CD4-positive, CD25-positive, alpha-beta regulatory T cell (primary cell): Measurements from ENCODE around the gene HS3ST5. TPM values are rescaled to one million over a fixed set of nuclear protein-coding genes. Genes with fewer than 3 reads are reported as not detected.

Source experiments
- ATAC-seq, 2 donors: fragments of 150-1000 bp; cut with Tn5 transposase; one replicate each; pipeline ENCODE4 v1.10.0; 2021; ENCODE audit warnings: low read depth in 2 of 2, moderate number of reproducible peaks in 2 of 2, moderate library complexity in 1 of 2
- DNase-seq, 3 donors: peaks; one replicate each; pipeline versions ENCODE4 v3.0.0 to v3.0.0-alpha.2; 2012 to 2022; ENCODE audit warnings: mixed read lengths in 1 of 3
- H3K27ac ChIP-seq: one replicate; pipeline ENCODE4 v1.7.0; 2013; ENCODE audit warnings: mild to moderate bottlenecking, low read length; ENCODE audit not compliant: insufficient read depth, poor library complexity, severe bottlenecking
- H3K27me3 ChIP-seq: one replicate; pipeline ENCODE4 v1.7.0; 2013; ENCODE audit warnings: low read length; ENCODE audit not compliant: control insufficient read depth, insufficient read depth
- H3K36me3 ChIP-seq: one replicate; pipeline ENCODE4 v1.7.0; 2013; ENCODE audit warnings: mild to moderate bottlenecking, low read length, moderate library complexity; ENCODE audit not compliant: control insufficient read depth, insufficient read depth
- H3K4me1 ChIP-seq: 2 replicates; pipeline ENCODE4 v1.7.0; 2013; ENCODE audit warnings: mild to moderate bottlenecking, low read length; ENCODE audit not compliant: insufficient read depth, control insufficient read depth, poor library complexity, severe bottlenecking
- H3K4me3 ChIP-seq: one replicate; pipeline ENCODE4 v1.7.0; 2013; ENCODE audit warnings: low read depth, mild to moderate bottlenecking, low read length, moderate library complexity
- H3K9me3 ChIP-seq, 2 experiments: 1 replicate in 1 of 2; 2 replicates in 1 of 2; pipeline ENCODE4 v1.7.0; 2013; ENCODE audit warnings: low read length in 2 of 2, mild to moderate bottlenecking in 1 of 2, moderate library complexity in 1 of 2; ENCODE audit not compliant: control insufficient read depth in 2 of 2
- H3K27ac Mint-ChIP-seq, 3 donors: one replicate each; pipeline ENCODE4 v1.8.0; 2020 to 2022; ENCODE audit warnings: mild to moderate bottlenecking in 3 of 3, mixed read lengths in 3 of 3, moderate library complexity in 2 of 3
- H3K27me3 Mint-ChIP-seq: one replicate; pipeline ENCODE4 v1.8.0; 2022; ENCODE audit warnings: mild to moderate bottlenecking, mixed read lengths
- H3K36me3 Mint-ChIP-seq: one replicate; pipeline ENCODE4 v1.8.0; 2020; ENCODE audit warnings: mixed read lengths
- H3K4me1 Mint-ChIP-seq, 4 donors: one replicate each; pipeline ENCODE4 v1.8.0; 2020 to 2022; ENCODE audit warnings: mixed read lengths in 4 of 4, mild to moderate bottlenecking in 1 of 4
- H3K4me3 Mint-ChIP-seq, 4 donors: one replicate each; pipeline ENCODE4 v1.8.0; 2020 to 2022; ENCODE audit warnings: mild to moderate bottlenecking in 4 of 4, mixed read lengths in 4 of 4, moderate library complexity in 3 of 4
- H3K9me3 Mint-ChIP-seq, 7 donors: one replicate each; pipeline ENCODE4 v1.8.0; 2020 to 2022; ENCODE audit warnings: mixed read lengths in 7 of 7, mild to moderate bottlenecking in 3 of 7, moderate library complexity in 2 of 7
- polyA plus RNA-seq, 4 donors: library from polyadenylated mRNA; unstranded; fragments of 300-500 nt; fragmentation: Illumina TruSeq; gene quantifications; one replicate each; pipeline ENCODE4 v1.2.3, GENCODE V29; 2021
- total RNA-seq: library from RNA; stranded (reverse); gene quantifications from one replicate; pipeline ENCODE4 v1.2.3, GENCODE V29; 2022

HS3ST5 gene
- total and polyA plus RNA-seq, 5 donors from 2014 or later = not detected

- Mint-ChIP-seq H3K36me3 (no peaks in the 10 kb centered on the region), H3K4me1 (no peaks in the 10 kb centered on the region), H3K4me3 (no peak overlapping the region), H3K27ac (no peak overlapping the region), H3K27me3 (no peaks in the 10 kb centered on the region), H3K9me3 (peaks cover 0 to 3% (median 0%) of the 10 kb centered on the region in 7 donors)
- Histone ChIP-seq H3K27ac (no peak overlapping the region), H3K4me1 (no peaks in the 10 kb centered on the region), H3K4me3 (no peak overlapping the region), H3K36me3 (no peaks in the 10 kb centered on the region), H3K9me3 (no peaks in the 10 kb centered on the region), H3K27me3 (no peaks in the 10 kb centered on the region)
- DNase-seq = no peak
- ATAC-seq = no peak
These were observed 280.6 kb downstream of the HS3ST5 start for GRCh38 chr6:114062199-114062598.

- ATAC-seq (no peak), DNase-seq (no peak)
- H3K9me3 ChIP-seq = no peaks in the 10 kb centered on the region
- Mint-ChIP-seq H3K27ac (no peak overlapping the region), H3K4me1 (no peaks in the 10 kb centered on the region), H3K9me3 (peaks cover 0 to 3% (median 0%) of the 10 kb centered on the region in 7 donors), H3K4me3 (no peak overlapping the region), H3K27me3 (no peaks in the 10 kb centered on the region), H3K36me3 (no peaks in the 10 kb centered on the region)
- no peaks in the 10 kb centered on the region for H3K36me3 ChIP-seq
- H3K27ac ChIP-seq = no peak overlapping the region
- no peaks in the 10 kb centered on the region for H3K27me3 ChIP-seq
- no peak overlapping the region for H3K4me3 ChIP-seq
- H3K4me1 ChIP-seq = no peaks in the 10 kb centered on the region
These were observed 281.1 kb downstream of the HS3ST5 start for GRCh38 chr6:114061741-114062140.

- Mint-ChIP-seq H3K9me3 (peaks cover 0 to 3% (median 0%) of the 10 kb centered on the region in 7 donors), H3K27ac (no peak overlapping the region), H3K4me3 (no peak overlapping the region), H3K36me3 (no peaks in the 10 kb centered on the region), H3K27me3 (no peaks in the 10 kb centered on the region), H3K4me1 (no peaks in the 10 kb centered on the region)
- H3K9me3 ChIP-seq = no peaks in the 10 kb centered on the region
- no peaks in the 10 kb centered on the region for H3K36me3 ChIP-seq
- no peak overlapping the region for H3K27ac ChIP-seq
- no peaks in the 10 kb centered on the region for H3K27me3 ChIP-seq
- H3K4me1 ChIP-seq = no peaks in the 10 kb centered on the region
- DNase-seq (no peak), ATAC-seq (no peak)
- H3K4me3 ChIP-seq = no peak overlapping the region
These were observed 281.7 kb downstream of the HS3ST5 start for GRCh38 chr6:114061116-114061515.

- H3K9me3 Mint-ChIP-seq = peaks cover 0 to 2% (median 0%) of the 10 kb centered on the region in 7 donors
- H3K27ac Mint-ChIP-seq = no peak overlapping the region
- no peaks in the 10 kb centered on the region for H3K36me3 Mint-ChIP-seq
- no peak overlapping the region for H3K4me3 Mint-ChIP-seq
- no peak overlapping the region for H3K27ac ChIP-seq
- no peaks in the 10 kb centered on the region for H3K9me3 ChIP-seq
- H3K4me3 ChIP-seq = no peak overlapping the region
- ATAC-seq (no peak), DNase-seq (no peak)
- H3K27me3 ChIP-seq = no peaks in the 10 kb centered on the region
- H3K4me1 ChIP-seq = no peaks in the 10 kb centered on the region
- H3K36me3 ChIP-seq = no peaks in the 10 kb centered on the region
- H3K27me3 Mint-ChIP-seq = no peaks in the 10 kb centered on the region
- H3K4me1 Mint-ChIP-seq = no peaks in the 10 kb centered on the region
These were observed 284.4 kb downstream of the HS3ST5 start for GRCh38 chr6:114058435-114058834.

- Histone ChIP-seq H3K27ac (no peak overlapping the region), H3K27me3 (no peaks in the 10 kb centered on the region), H3K4me1 (no peaks in the 10 kb centered on the region), H3K36me3 (no peaks in the 10 kb centered on the region), H3K4me3 (no peak overlapping the region), H3K9me3 (no peaks in the 10 kb centered on the region)
- no peaks in the 10 kb centered on the region for H3K36me3 Mint-ChIP-seq
- H3K4me3 Mint-ChIP-seq = no peak overlapping the region
- H3K9me3 Mint-ChIP-seq = peaks cover 0 to 2% (median 0%) of the 10 kb centered on the region in 7 donors
- DNase-seq (no peak), ATAC-seq (no peak)
- H3K4me1 Mint-ChIP-seq = no peaks in the 10 kb centered on the region
- H3K27me3 Mint-ChIP-seq = no peaks in the 10 kb centered on the region
- H3K27ac Mint-ChIP-seq = no peak overlapping the region
These were observed 287.1 kb downstream of the HS3ST5 start for GRCh38 chr6:114055763-114056162.

- Mint-ChIP-seq H3K36me3 (no peaks in the 10 kb centered on the region), H3K9me3 (peaks cover 0 to 2% (median 0%) of the 10 kb centered on the region in 7 donors), H3K4me1 (no peaks in the 10 kb centered on the region), H3K4me3 (no peak overlapping the region), H3K27ac (no peak overlapping the region), H3K27me3 (no peaks in the 10 kb centered on the region)
- ATAC-seq = no peak
- Histone ChIP-seq H3K27ac (no peak overlapping the region), H3K4me3 (no peak overlapping the region), H3K36me3 (no peaks in the 10 kb centered on the region), H3K27me3 (no peaks in the 10 kb centered on the region), H3K4me1 (no peaks in the 10 kb centered on the region), H3K9me3 (no peaks in the 10 kb centered on the region)
- no peak for DNase-seq
These were observed 287.5 kb downstream of the HS3ST5 start for GRCh38 chr6:114055349-114055748.

GRCh38 chr6:114053791-114054190, 289.0 kb downstream of the HS3ST5 start:
- H3K36me3 ChIP-seq = no peaks in the 10 kb centered on the region
- Mint-ChIP-seq H3K4me1 (no peaks in the 10 kb centered on the region), H3K4me3 (no peak overlapping the region), H3K27me3 (no peaks in the 10 kb centered on the region), H3K27ac (no peak overlapping the region), H3K36me3 (no peaks in the 10 kb centered on the region), H3K9me3 (no peaks in the 10 kb centered on the region)
- H3K4me3 ChIP-seq = no peak overlapping the region
- no peaks in the 10 kb centered on the region for H3K9me3 ChIP-seq
- no peaks in the 10 kb centered on the region for H3K27me3 ChIP-seq
- no peak overlapping the region for H3K27ac ChIP-seq
- DNase-seq (no peak), ATAC-seq (no peak)
- H3K4me1 ChIP-seq = no peaks in the 10 kb centered on the region

GRCh38 chr6:114052141-114052540, 290.7 kb downstream of the HS3ST5 start:
- no peaks in the 10 kb centered on the region for H3K9me3 ChIP-seq
- no peaks in the 10 kb centered on the region for H3K4me1 Mint-ChIP-seq
- H3K27me3 Mint-ChIP-seq = no peaks in the 10 kb centered on the region
- DNase-seq (no peak), ATAC-seq (no peak)
- no peak overlapping the region for H3K27ac Mint-ChIP-seq
- H3K9me3 Mint-ChIP-seq = no peaks in the 10 kb centered on the region
- no peak overlapping the region for H3K4me3 Mint-ChIP-seq
- H3K36me3 Mint-ChIP-seq = no peaks in the 10 kb centered on the region
- no peaks in the 10 kb centered on the region for H3K4me1 ChIP-seq
- no peaks in the 10 kb centered on the region for H3K27me3 ChIP-seq
- no peak overlapping the region for H3K27ac ChIP-seq
- H3K36me3 ChIP-seq = no peaks in the 10 kb centered on the region
- H3K4me3 ChIP-seq = no peak overlapping the region
